B cell (primary cell): ENCODE data around the gene FGF18. TPM values are rescaled to one million over a fixed set of nuclear protein-coding genes. Genes with fewer than 3 reads are reported as not detected.

Source experiments
- ATAC-seq: fragments of 200-7000 bp; cut with Tn5 transposase; one replicate; pipeline ENCODE4 v1.10.0; 2021; ENCODE audit warnings: low read depth, mild to moderate bottlenecking, moderate number of reproducible peaks, moderate library complexity
- CTCF ChIA-PET: fragments of 350-600 bp; sonication (Branson Sonifier 250); formaldehyde crosslinking; loops from one replicate; lab custom pipeline; 2021; ENCODE audit warnings: antibody characterized with exemption, inconsistent platforms; lab: Charles Lee
- POLR2A ChIA-PET: fragments of 350-600 bp; sonication (Branson Sonifier 250); formaldehyde crosslinking; loops from one replicate; lab custom pipeline; 2021; ENCODE audit warnings: antibody characterized with exemption; lab: Charles Lee
- DNase-seq: peaks from one replicate; pipeline ENCODE4 v3.0.0; 2013
- H2AFZ ChIP-seq: 2 replicates; pipeline ENCODE4 v1.6.1; 2012; ENCODE audit warnings: mild to moderate bottlenecking, low read depth, low read length; ENCODE audit not compliant: insufficient read depth, poor library complexity, severe bottlenecking
- H3K27ac ChIP-seq, 2 donors: 1 replicate in 1 of 2; 2 replicates in 1 of 2; pipeline ENCODE4 v1.5.1; 2012 to 2013; ENCODE audit warnings: low read length in 2 of 2, mild to moderate bottlenecking in 2 of 2, moderate library complexity in 1 of 2
- H3K27me3 ChIP-seq, 4 experiments: fragments of 200-600 bp in 1 of 4; sonication (generic) in 1 of 4; replicated peaks in 1 of 4; 1 replicate in 2 of 4; 2 replicates in 2 of 4; pipeline versions ENCODE4 v1.6.1 to v1.7.0; 2013 to 2016; ENCODE audit warnings: low read length in 3 of 4, mild to moderate bottlenecking in 2 of 4, mixed read lengths in 1 of 4, moderate library complexity in 1 of 4; ENCODE audit not compliant: insufficient read depth in 4 of 4, control insufficient read depth in 3 of 4; ENCODE audit errors: control extremely low read depth in 1 of 4
- H3K36me3 ChIP-seq, 2 experiments: replicated peaks in 1 of 2; 1 replicate in 1 of 2; 2 replicates in 1 of 2; pipeline versions ENCODE4 v1.6.1 to v1.7.1; 2013; ENCODE audit warnings: low read length in 1 of 2; ENCODE audit not compliant: insufficient read depth in 2 of 2, control insufficient read depth in 1 of 2; ENCODE audit errors: control extremely low read depth in 1 of 2, extremely low read depth in 1 of 2
- H3K4me1 ChIP-seq, 2 donors: fragments of 200-600 bp in 1 of 2; sonication (generic) in 1 of 2; 1 replicate in 1 of 2; 2 replicates in 1 of 2; pipeline versions ENCODE4 v1.5.1 to v1.6.1; 2013 to 2017; ENCODE audit warnings: low read length in 2 of 2; ENCODE audit not compliant: control insufficient read depth in 2 of 2, insufficient read depth in 2 of 2
- H3K4me2 ChIP-seq: replicated peaks from 2 replicates; pipeline ENCODE3; 2012; ENCODE audit warnings: mild to moderate bottlenecking, low read depth, low read length; ENCODE audit not compliant: poor library complexity, severe bottlenecking
- H3K4me3 ChIP-seq, 5 experiments: fragments of 200-600 bp in 1 of 5; sonication (generic) in 1 of 5; 1 replicate in 3 of 5; 2 replicates in 2 of 5; pipeline versions ENCODE4 v1.5.1 to v1.7.0; 2011 to 2016; ENCODE audit warnings: low read length in 4 of 5, mild to moderate bottlenecking in 4 of 5, low read depth in 2 of 5, control low read depth in 1 of 5, moderate library complexity in 1 of 5; ENCODE audit not compliant: insufficient read depth in 1 of 5; ENCODE audit errors: control extremely low read depth in 1 of 5, extremely low read depth in 1 of 5
- H3K79me2 ChIP-seq: fragments of 200-600 bp; sonication (generic); one replicate; pipeline ENCODE4 v1.6.0; 2016; ENCODE audit warnings: low read length; ENCODE audit not compliant: control insufficient read depth, insufficient read depth
- H3K9ac ChIP-seq: fragments of 200-600 bp; sonication (generic); 2 replicates; pipeline ENCODE4 v1.6.1; 2017; ENCODE audit warnings: mild to moderate bottlenecking, low read length, moderate library complexity
- H3K9me3 ChIP-seq, 3 donors: one replicate each; pipeline versions ENCODE4 v1.6.1 to v1.7.1; 2013; ENCODE audit warnings: low read length in 2 of 3; ENCODE audit not compliant: control insufficient read depth in 2 of 3, insufficient read depth in 1 of 3; ENCODE audit errors: control extremely low read depth in 1 of 3
- H4K20me1 ChIP-seq: 2 replicates; pipeline ENCODE4 v1.6.0; 2012; ENCODE audit warnings: mild to moderate bottlenecking, low read length; ENCODE audit not compliant: insufficient read depth, control insufficient read depth, poor library complexity, severe bottlenecking
- H3K27ac Mint-ChIP-seq: one replicate; pipeline ENCODE4 v1.8.0; 2021; ENCODE audit warnings: mixed read lengths
- H3K27me3 Mint-ChIP-seq: one replicate; pipeline ENCODE4 v1.8.0; 2021; ENCODE audit warnings: mixed read lengths
- H3K4me1 Mint-ChIP-seq: one replicate; pipeline ENCODE4 v1.8.0; 2021; ENCODE audit warnings: mixed read lengths
- H3K4me3 Mint-ChIP-seq: one replicate; pipeline ENCODE4 v1.8.0; 2021; ENCODE audit warnings: mixed read lengths
- H3K9me3 Mint-ChIP-seq: one replicate; pipeline ENCODE4 v1.8.0; 2022; ENCODE audit warnings: mixed read lengths; ENCODE audit not compliant: insufficient read depth
- CTCF ChIP-seq: fragments of 200-600 bp; IDR thresholded peaks from one replicate; pipeline ENCODE4 v1.8.0; 2022; ENCODE audit warnings: antibody characterized with exemption, mild to moderate bottlenecking
- EZH2 ChIP-seq: IDR thresholded peaks from 2 replicates; pipeline ENCODE4 v1.6.1; 2012; ENCODE audit warnings: borderline replicate concordance, low read depth, mild to moderate bottlenecking, moderate library complexity, low read length; ENCODE audit not compliant: insufficient read depth, poor library complexity, severe bottlenecking
- WGBS: methylation state at CpG from one replicate; pipeline ENCODE4 v1.1.5; 2013; ENCODE audit warnings: missing lambda C conversion rate; ENCODE audit not compliant: insufficient coverage; 5-methylcytosine and 5-hydroxymethylcytosine counted together
- intact Hi-C: fragments of 100-400 bp; cut with micrococcal nuclease; formaldehyde crosslinking; loops from one replicate; pipeline ENCODE4 v1.10.0; 2022
- polyA plus RNA-seq: library from polyadenylated mRNA; depleted of rRNA; stranded (reverse); fragments of >200 nt; gene quantifications from 2 replicates; pipeline ENCODE4 v1.2.3, GENCODE V29; 2012
- total RNA-seq, 2 donors: library from RNA; stranded (reverse); fragments of 120-200 nt in 1 of 2; gene quantifications; 1 replicate in 1 of 2; 2 replicates in 1 of 2; pipeline versions ENCODE4 v1.2.3 to v1.2.4, GENCODE V29; 2013 to 2022

Gene FGF18
- total and polyA plus RNA-seq, 2 donors (not counting 1 experiment from before 2014, with no cell fraction given): 0.06 to 0.15 TPM

DNA sequence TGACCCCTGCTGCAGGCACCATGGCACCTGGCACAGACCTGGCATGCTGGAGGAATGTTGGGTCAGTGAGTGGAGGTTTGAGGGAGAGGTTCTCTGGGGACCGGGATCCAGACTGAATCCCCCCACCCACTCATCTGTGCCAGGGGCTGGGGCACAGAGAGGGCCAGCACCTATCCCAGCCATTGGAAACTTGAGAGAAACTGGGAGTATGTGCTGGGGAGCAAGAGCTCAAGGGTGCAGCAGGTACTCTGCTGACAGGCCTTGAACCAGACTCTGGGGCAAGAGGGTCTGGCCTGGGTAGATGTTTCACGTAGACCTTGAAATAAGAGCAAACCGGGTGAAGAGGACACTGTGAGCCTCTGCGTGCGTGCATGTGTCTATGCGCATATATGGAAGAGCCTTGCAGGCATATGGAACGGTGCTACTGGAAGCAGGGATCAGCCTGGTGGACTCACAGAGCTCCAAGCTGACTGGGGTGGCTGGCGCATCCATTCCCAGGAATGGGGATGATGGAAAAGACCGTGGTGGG lies 8.8 kb downstream of the FGF18 start:
- intact Hi-C loops: no loop called here
- H3K4me2 ChIP-seq: no peak overlapping the region
- H3K27ac Mint-ChIP-seq: no peak overlapping the region

More for the DNA sequence above, 8.8 kb downstream of the FGF18 start:
- no peaks in the 10 kb centered on the region for H4K20me1 ChIP-seq
- peaks cover 0 to 5% (median 0%) of the 10 kb centered on the region in 4 experiments for H3K27me3 ChIP-seq
- H3K4me1 ChIP-seq: no peaks in the 10 kb centered on the region
- no peak overlapping the region for H3K27ac ChIP-seq
- 97% methylated on average over 8 of the region's 9 CpGs for WGBS
- H2AFZ ChIP-seq: no peak overlapping the region
- H3K9me3 ChIP-seq: no peaks in the 10 kb centered on the region
- Mint-ChIP-seq H3K27me3 (peaks cover 9% of the 10 kb centered on the region), H3K4me3 (no peak overlapping the region), H3K9me3 (no peaks in the 10 kb centered on the region), H3K4me1 (no peaks in the 10 kb centered on the region)
- no peak overlapping the region for H3K9ac ChIP-seq
- no peaks in the 10 kb centered on the region for H3K36me3 ChIP-seq
- POLR2A ChIA-PET: no interaction called here
- TF ChIP-seq CTCF (no peak), EZH2 (no peak)
- H3K79me2 ChIP-seq: no peaks in the 10 kb centered on the region
- ATAC-seq: no peak
- CTCF ChIA-PET: no interaction called here
- no peak for DNase-seq
- H3K4me3 ChIP-seq: no peak overlapping the region
